GM19468 (cell line): ENCODE data around the gene SORL1.
"Not testable (repeated sequence)": the region's sequence is repeated elsewhere in the genome, so short reads cannot be mapped to it uniquely, and the experiment has no call there.

Source experiments
- ATAC-seq: cut with Tn5 transposase; IDR thresholded peaks from one replicate; pipeline ENCODE4 v1.9.1; 2021; ENCODE audit warnings: mild to moderate bottlenecking, moderate library complexity, moderate number of reproducible peaks; ENCODE audit not compliant: unreplicated experiment; ENCODE audit errors: extremely low read depth

Gene SORL1

GRCh38 chr11:121494355-121495099, 42.4 kb downstream of the SORL1 start:
- ATAC-seq, result no peak

DNA sequence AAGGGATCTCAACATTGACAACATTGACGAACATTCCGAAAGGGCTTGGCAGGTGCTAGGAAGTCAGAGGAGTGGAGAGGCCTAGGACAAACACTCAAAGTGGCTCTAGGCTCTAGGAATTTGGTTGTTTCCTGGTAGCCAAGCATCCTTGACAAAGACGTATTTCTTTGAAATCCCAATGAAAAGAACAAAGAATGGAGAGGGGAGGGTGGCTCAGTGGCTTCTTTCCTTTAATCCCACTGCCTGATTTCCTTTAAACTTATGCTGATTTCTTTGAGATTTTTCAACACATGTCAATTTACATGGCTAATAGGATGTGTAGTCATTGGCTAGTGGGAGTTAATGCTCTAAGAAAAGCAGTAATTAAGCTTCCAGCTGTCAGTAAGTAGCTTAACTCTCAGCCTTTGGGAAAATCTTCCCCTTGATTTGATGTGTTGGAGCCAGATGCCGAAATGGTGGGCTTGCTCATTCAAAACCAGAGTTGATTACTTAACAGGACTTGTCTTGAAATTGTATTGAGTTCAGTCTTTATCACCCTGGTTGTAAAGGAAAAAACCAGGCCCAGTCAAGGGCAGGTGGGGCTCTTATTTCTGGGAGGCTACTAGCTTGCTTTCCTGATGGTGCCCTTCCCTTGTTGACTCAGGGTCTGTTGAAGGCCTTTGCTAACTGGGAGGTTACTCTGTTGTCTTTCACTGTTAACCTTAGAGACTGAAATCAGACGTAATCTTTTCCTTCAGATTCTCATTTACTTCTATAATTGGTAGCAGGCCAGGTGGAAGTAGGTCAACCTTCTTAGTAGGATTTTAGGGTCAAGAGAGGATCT, 45.3 kb downstream of the SORL1 start:
- ATAC-seq, result no peak

- ATAC-seq, result no peak
These were observed 47.3 kb downstream of the SORL1 start for GRCh38 chr11:121499405-121499804.

- no peak for ATAC-seq
These were observed 48.2 kb downstream of the SORL1 start for GRCh38 chr11:121500275-121500674.

DNA sequence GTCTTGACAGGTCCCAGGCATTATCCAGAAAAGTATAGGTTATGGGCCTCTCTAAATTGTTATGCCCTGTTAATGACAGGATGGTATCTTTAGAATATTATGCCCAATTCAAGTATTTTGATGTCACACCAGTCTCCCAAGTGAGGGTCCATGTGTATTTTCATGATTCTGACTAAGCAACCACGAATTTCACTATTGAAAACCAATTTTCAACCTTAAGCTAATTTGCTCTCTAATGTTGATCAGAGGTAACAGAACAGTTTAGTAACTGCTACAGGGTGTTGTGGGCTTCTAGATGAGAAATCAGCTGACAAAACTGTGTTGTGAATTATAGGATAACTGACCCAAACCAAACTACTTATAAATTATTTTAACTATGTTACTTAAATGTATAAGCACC, 48.6 kb downstream of the SORL1 start:
- no peak for ATAC-seq

DNA sequence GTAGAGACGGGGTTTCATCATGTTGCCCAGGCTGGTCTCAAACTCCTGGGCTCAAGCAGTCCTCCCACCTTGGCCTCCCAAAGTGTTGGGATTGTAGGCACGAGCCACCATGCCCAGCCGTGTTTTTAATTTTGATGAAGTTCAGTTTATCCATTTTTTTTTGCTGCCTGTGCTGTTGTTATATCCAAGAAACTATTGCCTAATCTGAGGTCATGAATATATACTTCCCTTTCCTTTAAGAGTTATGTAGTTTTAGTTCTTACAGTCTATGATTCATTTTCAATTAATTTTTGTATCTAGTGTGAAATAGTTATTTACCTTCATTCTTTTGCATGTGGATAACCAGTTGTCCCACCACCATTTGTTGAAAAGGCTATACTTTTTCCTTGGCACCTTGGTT, 50.9 kb downstream of the SORL1 start:
- ATAC-seq, result no peak

DNA sequence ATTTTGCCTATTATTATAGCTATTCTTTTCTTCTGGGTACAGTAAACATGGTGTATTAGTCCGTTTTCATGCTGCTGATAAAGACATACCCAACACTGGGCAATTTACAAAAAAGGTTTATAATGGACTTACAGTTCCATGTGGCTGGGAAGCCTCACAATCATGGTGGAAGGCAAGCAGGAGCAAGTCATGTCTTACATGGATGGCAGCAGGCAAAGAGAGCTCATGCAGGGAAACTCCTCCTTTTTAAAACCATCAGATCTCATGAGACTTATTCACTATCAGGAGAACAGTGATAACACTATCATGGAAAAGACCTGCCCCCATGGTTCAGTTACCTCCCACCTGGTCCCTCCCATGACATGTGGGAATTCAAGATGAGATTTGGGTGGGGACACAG, 54.1 kb downstream of the SORL1 start:
- ATAC-seq, result not testable (repeated sequence)

DNA sequence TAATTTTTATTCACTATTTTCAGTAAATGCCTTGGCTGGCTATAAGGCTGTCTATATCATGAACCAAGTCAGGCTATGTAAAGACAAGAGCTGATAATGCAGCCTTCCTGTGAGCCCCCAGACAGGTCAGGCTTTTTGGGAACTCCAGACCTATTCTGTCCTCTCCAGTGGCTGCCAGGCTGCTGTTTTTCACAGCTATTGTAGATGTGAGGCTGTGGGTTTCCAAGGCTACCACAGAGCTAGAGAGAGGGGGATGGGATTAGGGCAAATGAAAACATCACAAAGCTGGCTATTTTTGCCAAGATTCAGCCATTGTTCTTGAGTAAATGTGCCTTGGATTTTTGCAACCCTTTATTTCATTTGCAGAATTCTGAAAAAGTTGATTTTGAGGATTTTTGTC, 56.3 kb downstream of the SORL1 start:
- no peak for ATAC-seq

- no peak for ATAC-seq
These were observed 58.3 kb downstream of the SORL1 start for GRCh38 chr11:121510438-121510837.

- no peak for ATAC-seq
These were observed 60.7 kb downstream of the SORL1 start for GRCh38 chr11:121512468-121513465.

- ATAC-seq, result no peak
These were observed 61.7 kb downstream of the SORL1 start for GRCh38 chr11:121513807-121514206.

DNA sequence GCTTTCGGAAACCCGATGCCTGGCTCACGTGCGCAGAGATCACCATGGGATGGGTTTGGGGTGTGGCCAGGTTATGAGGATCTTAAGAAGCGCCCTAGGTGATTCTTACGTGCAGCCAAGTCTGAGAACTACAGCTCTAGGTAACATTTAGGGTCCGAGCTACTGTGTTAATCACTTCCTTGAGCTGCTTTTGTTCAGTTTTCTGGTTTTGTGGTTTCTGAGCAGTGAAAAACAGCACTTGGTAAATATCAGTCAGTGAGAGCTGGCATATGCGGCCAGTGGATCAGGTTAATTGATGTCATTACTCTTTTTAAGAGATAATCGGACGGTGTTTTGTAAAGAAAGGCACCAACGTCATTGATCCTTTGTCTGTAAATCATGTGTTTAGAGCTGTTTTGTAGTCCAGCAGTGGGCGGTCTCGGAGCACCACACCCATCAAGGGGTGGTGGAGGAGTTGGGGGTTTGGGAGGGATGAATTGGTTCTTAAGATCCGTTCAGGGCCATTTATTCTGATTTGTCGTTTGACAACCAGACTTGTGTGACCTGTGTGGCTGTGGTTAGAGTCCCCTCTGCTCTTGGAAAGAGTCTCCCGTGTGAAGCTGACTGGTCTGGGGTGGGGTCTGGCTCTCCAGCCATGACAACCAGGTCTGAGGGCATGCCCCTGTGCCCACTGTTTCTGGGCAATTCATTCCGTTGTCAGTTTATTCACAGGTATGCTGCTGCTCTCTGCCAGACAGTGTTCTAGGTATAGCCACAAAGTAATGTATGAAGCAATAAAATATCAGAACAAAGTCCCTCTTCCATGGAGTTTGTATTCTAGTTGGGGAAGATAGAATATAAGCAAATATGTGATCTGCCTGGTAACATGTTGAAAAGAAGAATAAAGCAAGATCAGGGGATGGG, 62.6 kb downstream of the SORL1 start:
- ATAC-seq, result no peak

- ATAC-seq, result no peak
These were observed 63.2 kb downstream of the SORL1 start for GRCh38 chr11:121515335-121515671.

DNA sequence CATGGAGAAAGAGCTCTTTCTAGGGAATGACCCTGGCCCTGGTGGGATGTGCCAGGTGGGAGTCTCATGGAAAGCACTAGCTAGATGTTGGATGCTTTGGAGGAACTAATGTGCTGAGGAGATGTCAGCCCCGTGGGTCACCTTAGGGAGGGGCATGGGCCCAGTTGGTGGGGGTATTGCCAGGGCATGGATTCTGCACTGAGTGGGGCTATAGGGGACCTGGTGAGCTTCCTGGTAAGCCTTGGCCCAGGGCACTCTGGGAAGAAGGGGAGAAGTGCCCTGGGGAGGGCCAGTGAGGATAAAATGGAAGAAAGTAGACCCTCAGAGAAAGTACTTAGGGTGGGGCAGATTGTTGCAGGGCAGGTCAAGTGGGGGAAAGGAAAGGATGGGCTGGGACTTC, 65.9 kb downstream of the SORL1 start:
- no peak for ATAC-seq

DNA sequence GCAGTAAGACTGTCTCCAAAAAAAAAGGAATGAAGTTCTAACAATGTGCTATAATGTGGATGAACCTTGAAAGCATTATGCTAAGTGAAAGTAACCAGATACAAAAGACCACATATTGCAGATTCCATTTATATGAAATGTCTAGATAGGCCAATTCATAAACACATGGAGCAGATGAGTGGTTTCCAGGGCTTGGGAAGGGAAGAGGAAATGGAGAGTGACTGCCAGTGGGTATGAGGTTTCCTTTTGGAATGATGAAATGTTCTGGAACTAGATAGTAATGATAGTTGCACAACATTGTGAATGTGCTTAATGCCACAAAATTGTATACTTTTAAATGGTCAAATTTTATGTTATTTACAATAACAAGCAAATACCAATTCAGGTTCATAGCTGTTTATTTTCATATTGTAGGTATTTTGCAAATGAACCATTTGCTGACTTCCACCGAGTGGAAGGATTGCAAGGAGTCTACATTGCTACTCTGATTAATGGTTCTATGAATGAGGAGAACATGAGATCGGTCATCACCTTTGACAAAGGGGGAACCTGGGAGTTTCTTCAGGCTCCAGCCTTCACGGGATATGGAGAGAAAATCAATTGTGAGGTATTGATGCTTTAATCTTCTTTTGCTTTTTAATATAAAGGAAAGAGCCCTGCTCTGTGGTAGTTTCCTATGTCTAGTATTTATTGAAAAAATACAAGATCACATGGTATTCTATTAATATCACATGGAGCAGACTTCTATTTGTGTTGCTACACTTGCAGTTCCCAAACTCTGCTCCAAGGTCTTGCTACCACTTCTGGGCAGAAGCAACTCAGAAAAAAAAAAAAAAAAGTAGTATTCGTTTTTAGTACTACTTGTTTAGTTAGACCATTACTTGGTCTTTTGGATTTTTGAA, 68.4 kb downstream of the SORL1 start:
- ATAC-seq, result no peak

DNA sequence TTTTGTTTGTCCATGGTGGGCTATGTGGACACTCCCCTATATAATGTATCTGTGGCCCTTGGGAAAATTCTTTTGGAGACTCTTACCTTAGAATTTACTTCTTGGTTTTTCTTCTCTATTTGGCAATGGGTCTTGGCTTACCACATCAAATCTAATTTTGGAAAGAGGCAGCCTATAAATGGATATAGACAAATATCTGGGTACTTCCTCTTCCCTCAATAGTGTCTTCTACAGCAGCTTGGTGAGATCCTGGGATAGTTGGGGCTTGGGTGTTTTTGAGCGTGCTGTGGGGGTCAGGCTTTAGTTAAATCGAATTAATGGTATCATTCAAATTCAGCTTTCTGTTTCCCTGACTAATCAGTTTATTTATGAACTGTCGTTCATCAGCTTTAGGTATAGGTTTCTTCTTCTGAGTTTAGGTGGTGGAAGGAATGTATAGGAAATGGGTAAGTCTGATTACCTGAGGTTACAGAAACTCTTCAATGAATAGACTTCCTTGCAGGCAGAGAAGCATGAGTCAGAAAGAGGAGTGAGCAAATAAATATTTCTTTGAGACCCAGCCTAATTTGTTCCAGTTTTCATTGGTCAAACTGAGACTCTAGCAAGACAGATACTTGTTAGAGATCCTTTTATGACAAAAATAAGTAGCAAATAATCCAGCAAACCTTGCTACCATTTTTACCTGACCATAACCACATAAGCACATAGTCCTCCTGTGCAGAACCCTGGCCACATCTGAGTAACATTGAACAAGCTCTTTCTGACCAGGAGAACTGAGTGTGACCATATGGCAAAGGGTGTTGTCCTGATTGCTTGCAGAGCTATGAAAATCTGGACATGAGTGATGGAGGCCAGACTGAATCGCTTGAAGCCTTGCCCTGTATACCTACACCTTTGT, 69.3 kb downstream of the SORL1 start:
- no peak for ATAC-seq

GRCh38 chr11:121522043-121522941, 70.2 kb downstream of the SORL1 start:
- ATAC-seq, result no peak
